ENCODE measurements around the gene GPR108. TPM values are rescaled to one million over a fixed set of nuclear protein-coding genes. Genes with fewer than 3 reads are reported as not detected.

Gene GPR108
- total RNA-seq, 1 experiment from 2014 or later = 53.6 TPM

- no peak overlapping the region for H3K4me3 ChIP-seq (ENCODE audit: low read depth, low read length)
- intact Hi-C loops (cut with micrococcal nuclease; ENCODE audit: unreplicated experiment) = no loop called here
- H3K36me3 ChIP-seq (ENCODE audit: control insufficient read depth, insufficient read depth, low read length) = no peaks in the 10 kb centered on the region
- Mint-ChIP-seq H3K4me3 (ENCODE audit: unreplicated experiment) (no peak overlapping the region), H3K27me3 (ENCODE audit: insufficient read depth, unreplicated experiment) (no peaks in the 10 kb centered on the region), H3K36me3 (ENCODE audit: insufficient read depth, unreplicated experiment) (peaks cover 6% of the 10 kb centered on the region), H3K9me3 (ENCODE audit: unreplicated experiment) (peaks cover 15% of the 10 kb centered on the region), H3K4me1 (ENCODE audit: low read depth, unreplicated experiment) (peaks cover 18% of the 10 kb centered on the region), H3K27ac (ENCODE audit: unreplicated experiment) (no peak overlapping the region)
- CTCF ChIA-PET = no interaction called here
- no TSS peak for BruUV-seq (replicated peaks)
- peaks cover 11% of the 10 kb centered on the region for H3K4me1 ChIP-seq
- H3K9me3 ChIP-seq = no peaks in the 10 kb centered on the region
- POLR2A ChIA-PET = no interaction called here
- no peaks in the 10 kb centered on the region for H3K27me3 ChIP-seq (replicated peaks; ENCODE audit: control insufficient read depth, insufficient read depth, low read length)
- DNase-seq = no peak
- no peak for TF ChIP-seq CTCF (IDR thresholded peaks at IDR 0.05; ENCODE audit: insufficient read depth in 1 of 2, low read depth in 1 of 2, low read length in 1 of 2, severe bottlenecking in 1 of 2, unreplicated experiment in 1 of 2)
Observed at GRCh38 chr19:6721138-6721474, 16.3 kb downstream of the GPR108 start.

- Histone ChIP-seq H3K4me3 (ENCODE audit: low read depth, low read length) (no peak within 1 kb of the TSS), H3K4me1 (peaks cover 11% of the 10 kb centered on the region), H3K36me3 (ENCODE audit: control insufficient read depth, insufficient read depth, low read length) (no peaks in the 10 kb centered on the region), H3K9me3 (no peaks in the 10 kb centered on the region), H3K27me3 (replicated peaks; ENCODE audit: control insufficient read depth, insufficient read depth, low read length) (no peaks in the 10 kb centered on the region)
- Mint-ChIP-seq H3K27ac (ENCODE audit: unreplicated experiment) (no peak within 1 kb of the TSS), H3K4me3 (ENCODE audit: unreplicated experiment) (no peak within 1 kb of the TSS), H3K9me3 (ENCODE audit: unreplicated experiment) (peaks cover 15% of the 10 kb centered on the region), H3K4me1 (ENCODE audit: low read depth, unreplicated experiment) (peaks cover 18% of the 10 kb centered on the region), H3K27me3 (ENCODE audit: insufficient read depth, unreplicated experiment) (no peaks in the 10 kb centered on the region), H3K36me3 (ENCODE audit: insufficient read depth, unreplicated experiment) (peaks cover 6% of the 10 kb centered on the region)
- CTCF ChIA-PET = no interaction called here
- no TSS peak for BruUV-seq (replicated peaks)
- POLR2A ChIA-PET = interaction anchor here (0.5 kb wide), 1 partner anchor 32 kb away, joined by 3 read pairs; no protein-coding TSS in a partner anchor
- intact Hi-C loops (cut with micrococcal nuclease; ENCODE audit: unreplicated experiment) = no loop called here
- no peak for TF ChIP-seq CTCF (IDR thresholded peaks at IDR 0.05; ENCODE audit: insufficient read depth in 1 of 2, low read depth in 1 of 2, low read length in 1 of 2, severe bottlenecking in 1 of 2, unreplicated experiment in 1 of 2)
- DNase-seq = peak; percentile 32 to 63
Observed at GRCh38 chr19:6720369-6721137, 16.8 kb downstream of the GPR108 start, which contains the start of gene C3. TSS of gene C3 (minus strand) at chr19:6720650. CDS start at chr19:6720589, 61 bp downstream.

DNA sequence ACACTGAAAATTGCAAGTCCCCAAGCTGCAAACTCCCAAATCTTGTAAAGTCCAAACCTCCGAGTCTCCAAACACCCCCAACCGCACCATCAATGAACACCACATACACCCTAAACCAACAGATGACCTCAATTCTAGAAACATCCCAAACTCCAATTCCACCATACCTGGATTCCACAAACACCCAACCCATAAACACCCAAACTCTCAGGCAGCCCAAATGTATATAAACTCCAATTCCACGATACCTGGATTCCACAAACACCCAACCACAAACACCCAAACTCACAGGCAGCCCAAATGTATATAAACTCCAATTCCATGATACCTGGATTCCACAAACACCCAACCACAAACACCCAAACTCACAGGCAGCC is 17.4 kb downstream of the GPR108 start:
- ChIA-PET CTCF (no interaction called here), POLR2A (interaction anchor here (0.5 kb wide), 1 partner anchor 32 kb away, joined by 3 read pairs; no protein-coding TSS in a partner anchor)
- Mint-ChIP-seq H3K9me3 (ENCODE audit: unreplicated experiment) (peaks cover 15% of the 10 kb centered on the region), H3K27ac (ENCODE audit: unreplicated experiment) (no peak overlapping the region), H3K4me1 (ENCODE audit: low read depth, unreplicated experiment) (peaks cover 18% of the 10 kb centered on the region), H3K4me3 (ENCODE audit: unreplicated experiment) (no peak overlapping the region), H3K36me3 (ENCODE audit: insufficient read depth, unreplicated experiment) (peaks cover 6% of the 10 kb centered on the region), H3K27me3 (ENCODE audit: insufficient read depth, unreplicated experiment) (no peaks in the 10 kb centered on the region)
- peaks cover 11% of the 10 kb centered on the region for H3K4me1 ChIP-seq
- intact Hi-C loops (cut with micrococcal nuclease; ENCODE audit: unreplicated experiment) = no loop called here
- H3K4me3 ChIP-seq (ENCODE audit: low read depth, low read length) = no peak overlapping the region
- no peak for TF ChIP-seq CTCF (IDR thresholded peaks at IDR 0.05; ENCODE audit: insufficient read depth in 1 of 2, low read depth in 1 of 2, low read length in 1 of 2, severe bottlenecking in 1 of 2, unreplicated experiment in 1 of 2)
- H3K27me3 ChIP-seq (replicated peaks; ENCODE audit: control insufficient read depth, insufficient read depth, low read length) = no peaks in the 10 kb centered on the region
- BruUV-seq (replicated peaks) = TSS peak; percentile 66
- H3K36me3 ChIP-seq (ENCODE audit: control insufficient read depth, insufficient read depth, low read length) = no peaks in the 10 kb centered on the region
- no peak for DNase-seq
- no peaks in the 10 kb centered on the region for H3K9me3 ChIP-seq

Data from Caco-2 (cell line).